H9 (cell line): ENCODE results near the gene HMOX1. TPM values are rescaled to one million over a fixed set of nuclear protein-coding genes. Genes with fewer than 3 reads are reported as not detected.

Source experiments
- DNase-seq: peaks from one replicate; pipeline ENCODE4 v3.0.0-alpha.2; 2017
- H2AFZ ChIP-seq: one replicate; pipeline ENCODE4 v1.6.1; 2013; ENCODE audit warnings: mild to moderate bottlenecking, low read length, control low read depth, moderate library complexity
- H2AK5ac ChIP-seq: 2 replicates; pipeline ENCODE4 v1.6.1; 2013; ENCODE audit warnings: low read length, control low read depth, mixed read lengths; ENCODE audit not compliant: insufficient read length
- H2BK120ac ChIP-seq: one replicate; pipeline ENCODE4 v1.6.1; 2013; ENCODE audit warnings: low read depth, mild to moderate bottlenecking, low read length, control low read depth, inconsistent platforms; ENCODE audit not compliant: poor library complexity, severe bottlenecking
- H2BK12ac ChIP-seq: 2 replicates; pipeline ENCODE4 v1.6.1; 2013; ENCODE audit warnings: low read length, control low read depth, mixed read lengths, low read depth; ENCODE audit not compliant: insufficient read length
- H2BK15ac ChIP-seq: 2 replicates; pipeline ENCODE4 v1.6.1; 2013; ENCODE audit warnings: low read depth, low read length, control low read depth
- H2BK20ac ChIP-seq: one replicate; pipeline ENCODE4 v1.6.1; 2013; ENCODE audit warnings: low read depth, mild to moderate bottlenecking, low read length, control low read depth, inconsistent platforms; ENCODE audit not compliant: poor library complexity, severe bottlenecking
- H2BK5ac ChIP-seq: 2 replicates; pipeline ENCODE4 v1.6.1; 2013; ENCODE audit warnings: low read length, control low read depth, mixed read lengths; ENCODE audit not compliant: insufficient read length
- H3K14ac ChIP-seq: 2 replicates; pipeline ENCODE4 v1.6.1; 2013; ENCODE audit warnings: low read length, control low read depth; ENCODE audit not compliant: insufficient read depth
- H3K18ac ChIP-seq: 2 replicates; pipeline ENCODE4 v1.6.1; 2013; ENCODE audit warnings: low read depth, mild to moderate bottlenecking, mixed read lengths, low read length, control low read depth; ENCODE audit not compliant: insufficient read length
- H3K23ac ChIP-seq: 2 replicates; pipeline ENCODE4 v1.6.1; 2013; ENCODE audit warnings: low read length, control low read depth, mixed read lengths, low read depth; ENCODE audit not compliant: insufficient read length
- H3K23me2 ChIP-seq: 2 replicates; pipeline ENCODE4 v1.6.1; 2013; ENCODE audit warnings: low read depth, mild to moderate bottlenecking, mixed read lengths, low read length, control low read depth; ENCODE audit not compliant: insufficient read length, poor library complexity, severe bottlenecking
- H3K27ac ChIP-seq: 2 replicates; pipeline ENCODE4 v1.5.1; 2013; ENCODE audit warnings: low read length, control low read depth, mixed read lengths, low read depth; ENCODE audit not compliant: insufficient read length
- H3K27me3 ChIP-seq: 2 replicates; pipeline ENCODE4 v1.6.1; 2013; ENCODE audit warnings: low read length, control low read depth, inconsistent platforms; ENCODE audit not compliant: insufficient read depth
- H3K4ac ChIP-seq: 2 replicates; pipeline ENCODE4 v1.6.1; 2013; ENCODE audit warnings: low read depth, mild to moderate bottlenecking, control low read depth, inconsistent platforms, low read length, moderate library complexity
- H3K4me1 ChIP-seq: 2 replicates; pipeline ENCODE4 v1.6.1; 2013; ENCODE audit warnings: low read length, control low read depth, inconsistent platforms; ENCODE audit not compliant: insufficient read depth
- H3K4me2 ChIP-seq: 2 replicates; pipeline ENCODE4 v1.6.1; 2013; ENCODE audit warnings: low read length, control low read depth, mixed read lengths; ENCODE audit not compliant: insufficient read length, insufficient read depth
- H3K56ac ChIP-seq: 2 replicates; pipeline ENCODE4 v1.6.1; 2013; ENCODE audit warnings: low read depth, mild to moderate bottlenecking, mixed read lengths, low read length, control low read depth; ENCODE audit not compliant: insufficient read length
- H3K79me1 ChIP-seq: 2 replicates; pipeline ENCODE4 v1.6.1; 2013; ENCODE audit warnings: low read depth, mild to moderate bottlenecking, moderate library complexity, low read length, control low read depth, inconsistent platforms; ENCODE audit not compliant: insufficient read depth, poor library complexity, severe bottlenecking
- H3K79me2 ChIP-seq: 2 replicates; pipeline ENCODE4 v1.6.1; 2013; ENCODE audit warnings: low read length, control low read depth, inconsistent platforms; ENCODE audit not compliant: insufficient read depth
- H3K9ac ChIP-seq: 2 replicates; pipeline ENCODE4 v1.6.1; 2013; ENCODE audit warnings: low read length, control low read depth, mixed read lengths; ENCODE audit not compliant: insufficient read length; ENCODE audit errors: extremely low read depth
- H3K9me3 ChIP-seq: one replicate; pipeline ENCODE4 v1.6.1; 2013; ENCODE audit warnings: low read depth, low read length, inconsistent platforms; ENCODE audit not compliant: control insufficient read depth
- H3T11ph ChIP-seq: one replicate; pipeline ENCODE4 v1.6.1; 2013; ENCODE audit warnings: mild to moderate bottlenecking, low read length, control low read depth, inconsistent platforms
- H4K20me1 ChIP-seq: one replicate; pipeline ENCODE4 v1.6.1; 2013; ENCODE audit not compliant: control insufficient read depth, insufficient read length, insufficient read depth
- H4K5ac ChIP-seq: 2 replicates; pipeline ENCODE4 v1.6.1; 2013; ENCODE audit warnings: low read depth, mild to moderate bottlenecking, mixed read lengths, low read length, control low read depth; ENCODE audit not compliant: insufficient read length
- H4K8ac ChIP-seq: replicated peaks from 2 replicates; pipeline ENCODE4 v1.6.1; 2013; ENCODE audit warnings: low read length, control low read depth, mixed read lengths, low read depth; ENCODE audit not compliant: insufficient read length
- H4K91ac ChIP-seq: 2 replicates; pipeline ENCODE4 v1.6.1; 2013; ENCODE audit warnings: low read depth, mild to moderate bottlenecking, moderate library complexity, mixed read lengths, low read length, control low read depth; ENCODE audit not compliant: insufficient read length
- H3K27ac Mint-ChIP-seq, 3 experiments: 2 replicates in 2 of 3; 3 replicates in 1 of 3; pipeline ENCODE4 v1.8.0; 2020 to 2021; ENCODE audit warnings: mixed read lengths in 3 of 3, mild to moderate bottlenecking in 1 of 3, moderate library complexity in 1 of 3
- H3K27me3 Mint-ChIP-seq: 2 replicates; pipeline ENCODE4 v1.8.0; 2021; ENCODE audit warnings: low read depth, mild to moderate bottlenecking, moderate library complexity, mixed read lengths
- H3K36me3 Mint-ChIP-seq, 3 experiments: 2 replicates in 2 of 3; 3 replicates in 1 of 3; pipeline ENCODE4 v1.8.0; 2020 to 2021; ENCODE audit warnings: low read depth in 3 of 3, mixed read lengths in 3 of 3; ENCODE audit not compliant: insufficient read depth in 1 of 3
- H3K4me1 Mint-ChIP-seq, 2 experiments: 2 replicates each; pipeline ENCODE4 v1.8.0; 2020; ENCODE audit warnings: mixed read lengths in 2 of 2
- H3K4me3 Mint-ChIP-seq, 2 experiments: 2 replicates in 1 of 2; 3 replicates in 1 of 2; pipeline ENCODE4 v1.8.0; 2020 to 2021; ENCODE audit warnings: mild to moderate bottlenecking in 2 of 2, mixed read lengths in 2 of 2, moderate library complexity in 1 of 2
- H3K9me3 Mint-ChIP-seq, 2 experiments: 2 replicates in 1 of 2; 3 replicates in 1 of 2; pipeline ENCODE4 v1.8.0; 2020; ENCODE audit warnings: mild to moderate bottlenecking in 2 of 2, mixed read lengths in 2 of 2, moderate library complexity in 1 of 2
- CTCF ChIP-seq: fragments of 200-600 bp; sonication (generic); conservative IDR thresholded peaks from 3 replicates; pipeline ENCODE4 v1.8.0; 2021; ENCODE audit warnings: antibody characterized with exemption, mild to moderate bottlenecking
- WGBS: extraction: QIAGEN DNeasy Blood & Tissue Kit; methylation state at CpG from one replicate; pipeline ENCODE4 v1.1.7; 2013; ENCODE audit warnings: missing lambda C conversion rate, low lambda C conversion rate, mixed read lengths; ENCODE audit not compliant: insufficient read length; ENCODE audit errors: extremely low coverage; 5-methylcytosine and 5-hydroxymethylcytosine counted together
- total RNA-seq: library from RNA; stranded (reverse); gene quantifications from 2 replicates; pipeline ENCODE4 v1.2.1, GENCODE V29; 2021

HMOX1 gene
- total RNA-seq, 1 experiment from 2014 or later, result 22.7 TPM

- Histone ChIP-seq H3K9me3 (no peaks in the 10 kb centered on the region), H3K23ac (no peak overlapping the region), H3K18ac (no peak overlapping the region), H2BK20ac (no peak overlapping the region), H2AK5ac (no peak overlapping the region), H3K4me2 (no peak overlapping the region), H4K8ac (no peak overlapping the region), H2BK12ac (no peak overlapping the region), H3T11ph (no peak overlapping the region), H3K56ac (no peak overlapping the region), H3K14ac (no peak overlapping the region), H4K5ac (no peak overlapping the region), H3K4ac (no peak overlapping the region), H3K27ac (no peak overlapping the region), H2BK5ac (no peak overlapping the region), H4K20me1 (no peaks in the 10 kb centered on the region), H2BK120ac (no peak overlapping the region), H3K27me3 (no peaks in the 10 kb centered on the region), H3K23me2 (no peaks in the 10 kb centered on the region), H3K79me2 (no peaks in the 10 kb centered on the region; the same call in 1 of the 2 replicates), H3K9ac (no peak overlapping the region), H4K91ac (no peak overlapping the region), H3K4me1 (no peaks in the 10 kb centered on the region; the same call in 1 of the 2 replicates), H2AFZ (no peak overlapping the region), H2BK15ac (no peak overlapping the region), H3K79me1 (no peaks in the 10 kb centered on the region)
- Mint-ChIP-seq H3K4me1 (peaks cover 10% of the 10 kb centered on the region in 2 experiments), H3K36me3 (peaks cover 10 to 15% (median 11%) of the 10 kb centered on the region in 3 experiments; a peak in 4 of 7 replicates), H3K4me3 (no peak overlapping the region), H3K27me3 (peaks cover 4% of the 10 kb centered on the region), H3K27ac (peak overlapping the region in 1 of 3 experiments; percentile 58; a peak in 3 of 7 replicates), H3K9me3 (no peaks in the 10 kb centered on the region; a peak in 1 of 5 replicates)
- DNase-seq, result no peak
- no peak for TF ChIP-seq CTCF
- WGBS, result no CpG with 5 or more reads among the region's 9 CpGs
These were observed 60.7 kb downstream of the HMOX1 start for GRCh38 chr22:35441489-35442100.
